Endodermal cell (in vitro differentiated cells): ENCODE data around the gene JAZF1. TPM values are rescaled to one million over a fixed set of nuclear protein-coding genes. Genes with fewer than 3 reads are reported as not detected.
"Not testable (repeated sequence)": the region's sequence is repeated elsewhere in the genome, so short reads cannot be mapped to it uniquely, and the experiment has no call there.

ENCODE experiments used
- DNase-seq: peaks from one replicate; pipeline ENCODE4 v3.0.0-alpha.2; 2017
- H3K27ac ChIP-seq: 2 replicates; pipeline ENCODE4 v1.5.1; 2013; ENCODE audit warnings: mild to moderate bottlenecking, low read depth, low read length, moderate library complexity
- H3K27me3 ChIP-seq: 2 replicates; pipeline ENCODE4 v1.6.1; 2013; ENCODE audit warnings: mild to moderate bottlenecking, low read length, moderate library complexity; ENCODE audit not compliant: insufficient read depth, control insufficient read depth, poor library complexity, severe bottlenecking
- H3K36me3 ChIP-seq: 2 replicates; pipeline ENCODE4 v1.7.0; 2013; ENCODE audit warnings: mild to moderate bottlenecking, low read length, moderate library complexity; ENCODE audit not compliant: control insufficient read depth, insufficient read depth
- H3K4me1 ChIP-seq: one replicate; pipeline ENCODE4 v1.7.0; 2013; ENCODE audit warnings: low read length; ENCODE audit not compliant: control insufficient read depth, insufficient read depth
- H3K4me3 ChIP-seq: 2 replicates; pipeline ENCODE4 v1.5.1; 2013; ENCODE audit warnings: mild to moderate bottlenecking, low read length, moderate library complexity
- H3K9ac ChIP-seq: 2 replicates; pipeline ENCODE4 v1.6.1; 2013; ENCODE audit warnings: mild to moderate bottlenecking, low read length, moderate library complexity; ENCODE audit not compliant: poor library complexity, severe bottlenecking; ENCODE audit errors: extremely low read depth
- H3K9me3 ChIP-seq: 2 replicates; pipeline ENCODE4 v1.6.1; 2013; ENCODE audit warnings: mild to moderate bottlenecking, low read length, moderate library complexity; ENCODE audit not compliant: control insufficient read depth
- H3K27ac Mint-ChIP-seq: 2 replicates; pipeline ENCODE4 v1.8.0; 2020; ENCODE audit warnings: mixed read lengths
- H3K27me3 Mint-ChIP-seq: 2 replicates; pipeline ENCODE4 v1.8.0; 2021; ENCODE audit warnings: mild to moderate bottlenecking, mixed read lengths; ENCODE audit not compliant: insufficient read depth
- H3K36me3 Mint-ChIP-seq: 2 replicates; pipeline ENCODE4 v1.8.0; 2020; ENCODE audit warnings: low read depth, mixed read lengths
- H3K4me1 Mint-ChIP-seq: 2 replicates; pipeline ENCODE4 v1.8.0; 2020; ENCODE audit warnings: mixed read lengths
- H3K4me3 Mint-ChIP-seq: 2 replicates; pipeline ENCODE4 v1.8.0; 2020; ENCODE audit warnings: mild to moderate bottlenecking, moderate library complexity, mixed read lengths
- H3K9me3 Mint-ChIP-seq: 2 replicates; pipeline ENCODE4 v1.8.0; 2020; ENCODE audit warnings: mild to moderate bottlenecking, mixed read lengths
- WGBS, 2 experiments: methylation state at CpG; one replicate each; pipeline versions ENCODE4 v1.1.5 to v1.1.7; 2013; ENCODE audit warnings: missing lambda C conversion rate in 2 of 2, mixed read lengths in 1 of 2; ENCODE audit not compliant: insufficient coverage in 1 of 2, insufficient read length in 1 of 2; 5-methylcytosine and 5-hydroxymethylcytosine counted together
- total RNA-seq, 2 donors: library from RNA; stranded (reverse); fragmentation: NEBNext Ultra II Directional in 1 of 2; extraction: Animal tissue kit (Norgen Biotek cat#: 25700) in 1 of 2; gene quantifications; 2 replicates in 1 of 2; 3 replicates in 1 of 2; pipeline ENCODE4 v1.2.1, GENCODE V29; 2021
- TF ChIP-seq, protein P1 (sequence below): fragments of 200-600 bp; sonication (generic); conservative IDR thresholded peaks from 2 replicates; pipeline ENCODE4 v1.5.0; 2021; ENCODE audit warnings: antibody characterized with exemption, mild to moderate bottlenecking

Gene JAZF1
- total RNA-seq, 2 donors from 2014 or later, result 18.3 to 33.6 TPM

DNA sequence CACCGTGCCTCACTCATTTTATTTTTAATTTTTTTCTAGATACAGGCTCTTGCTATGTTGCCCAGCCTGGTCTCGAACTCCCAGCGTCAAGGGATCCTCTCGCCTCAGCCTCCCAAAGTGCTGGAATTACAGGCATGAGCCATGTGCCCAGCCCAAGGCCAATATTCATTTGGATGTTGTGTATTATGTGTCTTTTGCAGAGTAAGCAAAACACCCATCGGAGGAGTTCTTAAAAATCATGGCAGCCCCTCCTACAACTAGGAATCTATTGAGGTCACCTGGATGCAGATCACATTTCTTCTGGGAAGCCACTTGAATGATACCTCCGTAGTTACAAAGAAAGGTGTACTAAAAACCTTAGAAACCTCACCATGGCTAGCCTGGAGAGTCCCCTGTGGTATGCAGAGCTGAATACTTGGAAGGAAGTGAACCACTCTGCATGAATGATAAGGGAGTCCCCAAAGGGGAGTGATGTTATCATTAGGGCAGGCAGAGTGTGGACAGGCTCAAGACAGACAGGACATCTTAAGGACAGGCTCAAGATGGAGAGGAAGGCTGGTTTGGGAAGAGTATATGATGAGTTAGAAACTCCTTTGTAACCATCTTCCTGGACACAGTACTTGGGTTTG is 254.9 kb downstream of the JAZF1 start:
- Mint-ChIP-seq H3K27me3 (no peaks in the 10 kb centered on the region), H3K27ac (no peak overlapping the region), H3K9me3 (no peaks in the 10 kb centered on the region), H3K4me1 (peaks cover 17% of the 10 kb centered on the region), H3K36me3 (no peaks in the 10 kb centered on the region), H3K4me3 (no peak overlapping the region)
- peaks cover 3% of the 10 kb centered on the region for H3K4me1 ChIP-seq
- no peaks in the 10 kb centered on the region for H3K36me3 ChIP-seq
- H3K4me3 ChIP-seq, result no peak overlapping the region
- H3K9ac ChIP-seq, result no peak overlapping the region
- TF ChIP-seq, protein P1, sequence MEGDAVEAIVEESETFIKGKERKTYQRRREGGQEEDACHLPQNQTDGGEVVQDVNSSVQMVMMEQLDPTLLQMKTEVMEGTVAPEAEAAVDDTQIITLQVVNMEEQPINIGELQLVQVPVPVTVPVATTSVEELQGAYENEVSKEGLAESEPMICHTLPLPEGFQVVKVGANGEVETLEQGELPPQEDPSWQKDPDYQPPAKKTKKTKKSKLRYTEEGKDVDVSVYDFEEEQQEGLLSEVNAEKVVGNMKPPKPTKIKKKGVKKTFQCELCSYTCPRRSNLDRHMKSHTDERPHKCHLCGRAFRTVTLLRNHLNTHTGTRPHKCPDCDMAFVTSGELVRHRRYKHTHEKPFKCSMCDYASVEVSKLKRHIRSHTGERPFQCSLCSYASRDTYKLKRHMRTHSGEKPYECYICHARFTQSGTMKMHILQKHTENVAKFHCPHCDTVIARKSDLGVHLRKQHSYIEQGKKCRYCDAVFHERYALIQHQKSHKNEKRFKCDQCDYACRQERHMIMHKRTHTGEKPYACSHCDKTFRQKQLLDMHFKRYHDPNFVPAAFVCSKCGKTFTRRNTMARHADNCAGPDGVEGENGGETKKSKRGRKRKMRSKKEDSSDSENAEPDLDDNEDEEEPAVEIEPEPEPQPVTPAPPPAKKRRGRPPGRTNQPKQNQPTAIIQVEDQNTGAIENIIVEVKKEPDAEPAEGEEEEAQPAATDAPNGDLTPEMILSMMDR, result no peak
- WGBS, 2 experiments, result 96% methylated on average over 6 of the region's 6 CpGs; no CpG with 5 or more reads in 1 of the 2 experiments
- no peak for DNase-seq
- no peak overlapping the region for H3K27ac ChIP-seq
- no peaks in the 10 kb centered on the region for H3K9me3 ChIP-seq
- no peaks in the 10 kb centered on the region for H3K27me3 ChIP-seq

DNA sequence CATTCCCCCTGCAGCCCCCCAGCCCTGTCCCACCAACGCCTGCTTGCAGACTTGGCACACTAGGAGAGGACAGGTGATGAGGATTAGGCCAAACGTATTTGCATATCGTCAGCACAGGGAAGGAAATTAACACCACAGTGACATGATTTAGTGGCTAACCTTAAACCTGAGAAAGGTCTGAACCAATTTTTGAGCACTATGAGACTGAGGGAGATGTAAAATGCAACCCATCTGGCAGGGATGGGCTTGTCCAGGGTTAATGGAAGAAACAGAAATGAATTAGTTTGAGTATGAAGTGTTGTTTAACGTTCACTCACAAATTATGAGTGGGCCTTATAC is 257.0 kb downstream of the JAZF1 start:
- 85 to 97% methylated on average over 4 of the region's 4 CpGs for WGBS, 2 experiments
- Histone ChIP-seq H3K4me1 (peaks cover 11% of the 10 kb centered on the region), H3K27ac (no peak overlapping the region), H3K27me3 (no peaks in the 10 kb centered on the region), H3K9me3 (no peaks in the 10 kb centered on the region), H3K9ac (no peak overlapping the region), H3K4me3 (no peak overlapping the region), H3K36me3 (no peaks in the 10 kb centered on the region)
- no peaks in the 10 kb centered on the region for H3K9me3 Mint-ChIP-seq
- H3K36me3 Mint-ChIP-seq, result no peaks in the 10 kb centered on the region
- TF ChIP-seq, protein P1, result no peak
- H3K4me3 Mint-ChIP-seq, result no peak overlapping the region
- H3K27me3 Mint-ChIP-seq, result no peaks in the 10 kb centered on the region
- DNase-seq, result no peak
- H3K4me1 Mint-ChIP-seq, result peaks cover 28% of the 10 kb centered on the region
- H3K27ac Mint-ChIP-seq, result no peak overlapping the region

DNA sequence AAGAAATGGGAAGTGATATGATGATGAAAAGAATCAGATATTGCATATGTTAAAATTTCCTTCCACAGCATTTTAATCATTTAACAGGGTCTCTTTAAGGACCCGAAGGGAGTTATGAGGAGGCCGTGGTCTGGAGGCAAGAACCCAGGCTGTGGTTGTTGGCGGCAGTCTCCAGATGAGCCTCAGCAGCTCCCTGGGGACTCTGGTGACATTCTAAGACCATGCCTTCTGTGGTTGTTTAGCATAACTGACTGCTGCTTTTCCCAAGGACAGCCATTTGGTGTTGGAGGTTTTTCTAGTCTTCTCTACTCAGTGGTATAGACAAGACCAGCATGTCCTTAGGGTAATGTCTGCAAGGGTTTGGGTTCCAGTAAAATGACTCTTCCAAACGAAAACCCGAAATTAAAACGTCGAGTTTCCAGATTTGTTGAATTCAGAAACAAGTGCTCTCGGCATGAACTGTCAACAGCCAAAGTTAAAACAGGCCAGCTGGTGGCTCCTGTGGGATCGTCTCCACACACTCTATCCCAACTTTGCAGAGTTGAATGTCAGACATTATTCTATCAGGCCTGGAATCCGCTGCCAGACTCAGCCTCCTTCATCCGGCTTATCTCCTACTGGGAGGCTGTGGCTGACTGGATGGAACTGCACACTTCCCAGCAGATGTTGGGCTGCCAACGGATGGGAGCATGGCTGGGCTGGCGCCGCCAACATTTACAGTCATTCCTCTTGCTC is 257.5 kb downstream of the JAZF1 start:
- H3K27me3 ChIP-seq, result no peaks in the 10 kb centered on the region
- H3K27ac ChIP-seq, result no peak overlapping the region
- no peak for DNase-seq
- H3K4me1 ChIP-seq, result peaks cover 11% of the 10 kb centered on the region
- H3K9me3 Mint-ChIP-seq, result no peaks in the 10 kb centered on the region
- H3K9me3 ChIP-seq, result no peaks in the 10 kb centered on the region
- H3K9ac ChIP-seq, result no peak overlapping the region
- H3K27me3 Mint-ChIP-seq, result no peaks in the 10 kb centered on the region
- no peak overlapping the region for H3K4me3 ChIP-seq
- H3K36me3 ChIP-seq, result no peaks in the 10 kb centered on the region
- peaks cover 29% of the 10 kb centered on the region for H3K4me1 Mint-ChIP-seq
- no peak overlapping the region for H3K4me3 Mint-ChIP-seq
- no peak overlapping the region for H3K27ac Mint-ChIP-seq
- 93 to 98% methylated on average over 9 to 14 of the region's 14 CpGs for WGBS, 2 experiments
- TF ChIP-seq, protein P1, result no peak
- H3K36me3 Mint-ChIP-seq, result no peaks in the 10 kb centered on the region

DNA sequence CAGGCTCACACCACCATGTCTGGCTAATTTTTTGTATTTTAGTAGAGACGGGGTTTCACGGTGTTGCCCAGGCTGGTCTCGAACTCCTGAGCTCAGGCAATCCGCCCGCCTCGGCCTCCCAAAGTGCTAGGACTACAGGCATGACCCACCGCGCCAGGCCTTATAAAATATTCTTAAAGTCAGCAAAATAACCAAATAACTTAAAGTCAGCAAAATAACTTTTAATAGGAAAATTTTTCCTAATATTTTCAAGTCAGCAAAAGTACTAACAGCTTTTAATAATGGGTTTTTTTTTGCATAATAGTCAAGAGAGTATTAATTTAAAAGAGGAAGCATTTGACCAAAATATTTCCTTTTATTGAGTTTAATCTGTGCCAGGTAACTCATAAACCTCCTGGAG is 258.2 kb downstream of the JAZF1 start:
- H3K36me3 Mint-ChIP-seq, H3K27ac ChIP-seq, H3K36me3 ChIP-seq, H3K27ac Mint-ChIP-seq, H3K9me3 ChIP-seq, H3K4me3 ChIP-seq, H3K27me3 Mint-ChIP-seq, H3K9ac ChIP-seq, H3K27me3 ChIP-seq, H3K4me3 Mint-ChIP-seq, H3K9me3 Mint-ChIP-seq, DNase-seq: not testable (repeated sequence)
- peaks cover 11% of the 10 kb centered on the region for H3K4me1 ChIP-seq
- peaks cover 29% of the 10 kb centered on the region for H3K4me1 Mint-ChIP-seq
- 93 to 100% methylated on average over 3 to 8 of the region's 8 CpGs for WGBS, 2 experiments
